Measurements from ENCODE around the gene TMEM106A. TPM values are rescaled to one million over a fixed set of nuclear protein-coding genes. Genes with fewer than 3 reads are reported as not detected.
"Not testable (repeated sequence)": the region's sequence is repeated elsewhere in the genome, so short reads cannot be mapped to it uniquely, and the experiment has no call there.

Gene TMEM106A
- total RNA-seq, 1 experiment from 2014 or later = 6.7 TPM

GRCh38 chr17:43239597-43239996 lies 27.9 kb downstream of the TMEM106A start:
- in situ Hi-C loops (cut with HindIII; ENCODE audit: low pct_unique_long_range_greater_than_20kb, low sequenced_read_pairs); DNase-seq (ENCODE audit: low read depth): not testable (repeated sequence)

- in situ Hi-C loops (cut with HindIII; ENCODE audit: low pct_unique_long_range_greater_than_20kb, low sequenced_read_pairs); DNase-seq (ENCODE audit: low read depth): not testable (repeated sequence)
These were observed 29.1 kb downstream of the TMEM106A start for GRCh38 chr17:43240596-43241352.

- in situ Hi-C loops (cut with HindIII; ENCODE audit: low pct_unique_long_range_greater_than_20kb, low sequenced_read_pairs) = not testable (repeated sequence)
These were observed 34.8 kb downstream of the TMEM106A start for GRCh38 chr17:43246456-43246855.

More at GRCh38 chr17:43246456-43246855, 34.8 kb downstream of the TMEM106A start:
- DNase-seq (ENCODE audit: low read depth) = not testable (repeated sequence)

Other genes starting within 250 kb of the TMEM106A start
- 38.8 and 50.3 TPM in 2 replicates for gene AARSD1, start 247.4 kb upstream of the TMEM106A start, total RNA-seq (2014; rRNA removed; shearing (Covaris generic); ENCODE audit: low replicate concordance)
- not detected in 2 replicates for gene PTGES3L, start 231.8 kb upstream of the TMEM106A start, total RNA-seq (2014; rRNA removed; shearing (Covaris generic); ENCODE audit: low replicate concordance)
- 8.9 and 9.8 TPM in 2 replicates for gene RUNDC1, start 231.3 kb upstream of the TMEM106A start, total RNA-seq (2014; rRNA removed; shearing (Covaris generic); ENCODE audit: low replicate concordance)
- gene RPL27, start 213.5 kb upstream of the TMEM106A start, total RNA-seq (2014; rRNA removed; shearing (Covaris generic); ENCODE audit: low replicate concordance) = 1,310 and 1,529 TPM in 2 replicates
- 42.9 and 90.9 TPM in 2 replicates for gene IFI35, start 205.1 kb upstream of the TMEM106A start, total RNA-seq (2014; rRNA removed; shearing (Covaris generic); ENCODE audit: low replicate concordance)
- 163 and 181 TPM in 2 replicates for gene VAT1, start 189.5 kb upstream of the TMEM106A start, total RNA-seq (2014; rRNA removed; shearing (Covaris generic); ENCODE audit: low replicate concordance)
- 1.2 TPM in 1 of 2 replicates, not detected in the other for gene RND2, start 186.6 kb upstream of the TMEM106A start, total RNA-seq (2014; rRNA removed; shearing (Covaris generic); ENCODE audit: low replicate concordance)
- gene BRCA1, start 86.5 kb upstream of the TMEM106A start, total RNA-seq (2014; rRNA removed; shearing (Covaris generic); ENCODE audit: low replicate concordance) = 36.4 and 41.3 TPM in 2 replicates
- 55.0 and 74.3 TPM in 2 replicates for gene NBR1, start 40.7 kb upstream of the TMEM106A start, total RNA-seq (2014; rRNA removed; shearing (Covaris generic); ENCODE audit: low replicate concordance)
- gene CCDC200, start 16.7 kb downstream of the TMEM106A start, total RNA-seq (2014; rRNA removed; shearing (Covaris generic); ENCODE audit: low replicate concordance) = not detected in 2 replicates
- not detected in 2 replicates for gene RNU2-1, start 22.1 kb downstream of the TMEM106A start, total RNA-seq (2014; rRNA removed; shearing (Covaris generic); ENCODE audit: low replicate concordance)
- 49.3 and 50.6 TPM in 2 replicates for gene ARL4D, start 187.1 kb downstream of the TMEM106A start, total RNA-seq (2014; rRNA removed; shearing (Covaris generic); ENCODE audit: low replicate concordance)